Measurements from ENCODE around the gene SHMT2.

- no peak for TF ChIP-seq POLR2A (IDR thresholded peaks at IDR 0.05)
- TF ChIP-seq CTCF (IDR thresholded peaks at IDR 0.05) = no peak
- no peak for TF ChIP-seq POLR2AphosphoS5 (IDR thresholded peaks at IDR 0.05)
Observed at GRCh38 chr12:57234571-57235016, 5.1 kb downstream of the SHMT2 start.

Measured in upper lobe of left lung (tissue), 4 donors.